GM19397 (cell line): ENCODE data around the gene ZNRF3.
"Not testable (repeated sequence)": the region's sequence is repeated elsewhere in the genome, so short reads cannot be mapped to it uniquely, and the experiment has no call there.

Experiments used
- ATAC-seq: cut with Tn5 transposase; IDR thresholded peaks from one replicate; pipeline ENCODE4 v1.9.1; 2021; ENCODE audit warnings: mild to moderate bottlenecking, moderate library complexity; ENCODE audit not compliant: unreplicated experiment

ZNRF3 gene

DNA sequence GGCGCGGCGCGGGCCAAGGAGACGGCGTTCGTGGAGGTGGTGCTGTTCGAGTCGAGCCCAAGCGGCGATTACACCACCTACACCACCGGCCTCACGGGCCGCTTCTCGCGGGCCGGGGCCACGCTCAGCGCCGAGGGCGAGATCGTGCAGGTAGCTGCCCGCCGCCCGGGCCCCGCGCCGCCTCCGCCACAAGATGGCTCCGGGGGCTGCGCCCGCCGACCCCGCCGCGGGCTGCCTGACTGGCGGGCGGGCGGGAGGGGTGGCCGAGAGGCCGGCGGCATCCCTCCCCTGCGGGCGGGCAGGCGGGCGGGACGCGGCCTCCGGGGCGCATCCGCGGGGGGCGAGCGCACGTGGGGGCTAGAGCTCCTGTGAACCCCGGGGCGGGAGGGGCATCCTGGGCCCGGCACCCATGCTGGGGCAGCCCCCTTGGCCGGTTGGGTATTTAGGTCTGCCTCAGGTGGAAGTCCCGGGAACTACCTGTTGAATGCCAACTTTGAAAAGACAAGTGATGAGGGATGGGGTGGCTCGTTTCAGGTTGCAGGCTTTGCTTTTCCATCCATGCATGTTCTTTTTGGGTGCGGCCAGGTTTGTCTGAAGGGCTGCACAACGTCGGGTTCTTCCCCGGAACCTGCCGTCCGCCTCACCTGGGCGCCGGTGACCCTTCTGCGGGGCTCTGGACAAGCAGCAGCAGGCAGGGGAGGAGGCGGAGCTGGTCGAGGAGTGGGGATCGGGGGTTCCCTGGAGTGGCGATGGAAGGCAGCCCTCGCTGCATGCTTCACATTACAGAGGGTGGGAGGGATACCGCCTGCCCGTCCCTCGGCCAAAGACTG is 760 bp downstream of the ZNRF3 start:
- no peak for ATAC-seq

- no peak for ATAC-seq
These were observed 1.5 kb downstream of the ZNRF3 start for GRCh38 chr22:28884747-28885350.

- no peak for ATAC-seq
These were observed 2.6 kb downstream of the ZNRF3 start for GRCh38 chr22:28885939-28886338.

- ATAC-seq: not testable (repeated sequence)
These were observed 3.3 kb downstream of the ZNRF3 start for GRCh38 chr22:28886679-28887078.

GRCh38 chr22:28887725-28888459 is 4.5 kb downstream of the ZNRF3 start:
- no peak for ATAC-seq

DNA sequence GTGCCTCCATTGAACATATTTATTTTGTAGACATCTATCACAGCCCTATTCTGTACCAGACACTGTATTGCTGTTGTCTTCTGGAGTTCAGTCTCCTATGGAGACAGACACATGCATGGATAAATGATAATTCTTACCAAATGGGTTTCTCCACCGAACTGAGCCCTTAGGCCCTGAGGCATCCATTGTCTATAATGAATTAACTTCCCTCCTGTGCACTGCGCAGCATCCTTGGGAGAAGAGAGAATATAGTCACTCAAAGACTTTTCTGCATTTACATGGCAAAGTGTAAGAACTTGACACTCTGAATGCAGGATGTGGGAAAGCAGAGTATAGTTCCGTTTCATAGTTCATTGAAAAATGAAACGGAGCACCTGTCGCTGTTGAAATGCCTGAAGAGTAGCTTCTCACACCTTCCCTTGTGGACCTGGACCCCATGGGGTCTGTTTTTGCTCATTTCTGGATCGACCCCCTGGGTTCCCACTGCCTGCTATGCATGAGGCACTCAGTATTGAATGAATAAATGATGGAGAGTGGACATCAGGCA is 6.2 kb downstream of the ZNRF3 start:
- no peak for ATAC-seq

DNA sequence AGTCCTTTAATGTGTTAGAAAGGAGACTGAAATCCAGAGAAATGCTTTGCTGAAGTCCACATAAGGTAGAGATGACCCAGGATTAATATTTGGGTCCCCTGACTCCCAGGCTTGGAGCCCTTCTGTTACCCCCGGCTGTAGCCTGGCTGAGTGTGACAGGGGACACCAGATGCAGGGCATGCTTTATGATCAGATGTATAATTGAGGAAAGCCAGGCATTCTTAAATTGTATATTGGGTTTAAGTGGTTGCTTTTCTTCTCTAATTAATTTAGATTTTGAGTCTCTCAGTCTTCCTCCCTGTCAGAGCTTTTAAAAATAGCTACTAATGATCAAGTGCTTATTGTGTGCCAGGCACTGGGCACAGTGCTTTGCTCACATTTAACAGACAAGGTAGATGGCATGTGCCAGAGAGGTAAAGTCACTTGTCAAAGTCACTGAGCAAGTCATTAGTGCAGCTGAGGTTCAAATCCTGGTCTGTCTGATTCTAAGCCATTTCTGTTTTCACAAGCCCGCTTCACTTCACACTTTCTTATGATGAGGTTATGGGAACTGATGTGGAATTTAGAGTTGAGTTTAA is 7.9 kb downstream of the ZNRF3 start:
- no peak for ATAC-seq

- no peak for ATAC-seq
These were observed 8.9 kb downstream of the ZNRF3 start for GRCh38 chr22:28892175-28892731.

- no peak for ATAC-seq
These were observed 10.4 kb downstream of the ZNRF3 start for GRCh38 chr22:28893810-28894209.

GRCh38 chr22:28894334-28894733 is 11.0 kb downstream of the ZNRF3 start:
- ATAC-seq: no peak

DNA sequence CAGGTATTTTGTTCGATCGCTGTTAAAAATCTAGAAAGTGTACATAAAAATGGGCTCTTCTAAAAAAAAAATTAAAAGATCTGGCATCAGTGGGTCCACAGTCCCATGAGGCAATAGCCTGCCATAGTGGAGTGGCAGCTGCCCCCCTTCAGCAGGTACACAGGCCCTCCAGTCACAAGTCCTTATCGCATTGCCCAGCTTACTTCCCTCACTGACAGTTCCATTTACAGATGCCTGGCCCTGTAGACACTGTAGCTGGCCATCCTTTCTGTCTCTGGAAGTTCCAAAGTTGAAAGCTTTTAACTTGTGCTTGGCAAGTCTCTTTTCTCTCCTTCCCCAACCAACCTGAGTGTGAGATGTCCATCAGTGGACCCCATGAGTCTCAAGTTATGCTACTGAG is 11.4 kb downstream of the ZNRF3 start:
- ATAC-seq: no peak

GRCh38 chr22:28896611-28897010 is 13.2 kb downstream of the ZNRF3 start:
- ATAC-seq: no peak

DNA sequence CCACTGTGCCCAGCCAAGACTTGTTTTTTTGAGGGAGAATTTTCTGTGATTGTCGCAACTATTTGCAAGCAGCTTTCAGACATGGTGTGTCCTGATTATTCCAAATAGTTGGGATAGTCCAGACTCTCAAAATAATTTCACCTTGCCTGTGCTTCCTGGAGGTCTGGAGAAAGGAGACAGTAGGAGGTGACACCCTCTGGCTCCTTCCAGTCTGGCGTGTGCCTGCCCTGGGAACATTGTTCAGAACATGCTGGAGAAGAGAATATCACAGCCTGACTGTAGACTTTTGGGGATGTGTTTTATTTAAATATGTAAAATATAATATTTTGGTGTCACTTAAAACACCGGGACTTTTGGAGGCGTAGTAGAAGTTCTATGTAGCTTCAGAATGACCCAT is 14.9 kb downstream of the ZNRF3 start:
- ATAC-seq: no peak

DNA sequence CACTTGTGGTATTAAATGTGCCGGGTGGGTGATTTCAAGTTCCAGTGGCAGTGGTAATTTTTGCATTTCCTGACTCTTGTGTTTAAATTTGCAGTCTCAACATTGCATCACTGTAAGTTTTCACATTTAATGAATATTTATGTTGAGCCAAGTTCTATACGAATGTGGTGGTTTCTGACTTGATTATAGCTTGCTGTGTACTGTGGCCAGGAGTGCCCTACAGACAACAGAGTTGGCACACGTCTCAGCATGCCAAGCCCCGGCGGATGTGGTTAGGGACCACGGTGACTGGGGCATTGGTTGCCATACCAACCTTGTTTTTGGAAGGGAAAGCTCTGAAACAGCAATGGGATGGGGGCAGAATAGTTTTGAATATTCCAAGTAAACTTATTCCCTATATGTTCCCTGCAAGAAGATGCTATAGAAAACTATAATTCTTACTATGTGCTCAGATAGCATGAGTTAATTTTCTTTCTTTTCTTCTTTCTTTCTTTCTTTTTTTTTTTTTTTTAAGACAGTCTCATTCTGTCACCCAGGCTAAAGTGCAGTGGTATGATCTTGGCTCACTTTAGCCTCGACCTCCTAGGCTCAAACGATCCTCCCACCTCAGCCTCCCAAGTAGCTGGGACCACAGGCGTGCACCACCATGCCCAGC is 16.0 kb downstream of the ZNRF3 start:
- ATAC-seq: no peak

DNA sequence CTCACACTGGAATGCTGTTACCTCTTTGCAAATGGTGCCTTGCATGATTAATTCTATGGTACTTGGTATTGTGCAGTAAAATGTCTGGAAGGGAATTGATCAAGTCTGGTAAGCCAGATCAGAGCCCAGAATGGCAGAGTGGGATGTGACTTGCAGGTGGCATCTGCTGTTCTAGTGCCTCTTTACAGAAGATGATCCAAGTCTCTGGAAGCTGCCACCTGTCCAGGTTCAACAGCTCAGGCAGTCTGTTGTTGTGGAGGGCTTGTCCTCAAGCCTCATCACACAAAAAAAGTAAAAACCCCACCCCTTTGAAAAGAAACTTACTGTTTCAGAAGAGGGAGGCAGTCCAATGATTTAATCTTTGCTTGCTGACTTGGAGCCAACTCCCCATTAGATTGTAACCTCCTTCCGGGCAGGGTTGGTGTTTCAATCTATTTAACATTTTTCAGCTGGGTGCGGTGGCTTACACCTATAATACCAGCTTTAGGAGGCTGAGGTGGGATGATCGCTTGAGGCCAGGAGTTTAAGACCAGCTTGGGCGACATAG is 17.1 kb downstream of the ZNRF3 start:
- no peak for ATAC-seq

- no peak for ATAC-seq
These were observed 19.1 kb downstream of the ZNRF3 start for GRCh38 chr22:28902490-28902889.

DNA sequence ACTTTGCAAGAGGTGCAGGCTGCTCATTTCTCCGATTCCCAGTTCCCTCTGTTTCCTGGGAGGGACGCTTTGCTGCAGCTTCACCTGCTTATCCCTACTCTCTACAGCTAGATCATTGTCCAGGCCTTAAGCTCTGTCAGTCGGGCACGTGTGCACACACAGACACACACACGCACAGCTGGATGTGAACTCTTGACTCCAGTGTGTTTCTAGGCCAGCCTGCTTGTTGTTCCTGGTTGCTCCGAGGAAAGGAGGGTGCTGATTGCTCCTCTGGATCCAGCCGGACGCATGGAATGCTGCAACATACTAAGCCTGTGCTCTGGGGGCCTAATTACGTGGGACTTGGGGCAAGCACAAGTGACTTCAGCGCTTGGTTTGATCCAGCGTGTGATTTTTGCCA is 19.7 kb downstream of the ZNRF3 start:
- ATAC-seq: no peak

GRCh38 chr22:28903729-28904128 is 20.4 kb downstream of the ZNRF3 start:
- no peak for ATAC-seq

DNA sequence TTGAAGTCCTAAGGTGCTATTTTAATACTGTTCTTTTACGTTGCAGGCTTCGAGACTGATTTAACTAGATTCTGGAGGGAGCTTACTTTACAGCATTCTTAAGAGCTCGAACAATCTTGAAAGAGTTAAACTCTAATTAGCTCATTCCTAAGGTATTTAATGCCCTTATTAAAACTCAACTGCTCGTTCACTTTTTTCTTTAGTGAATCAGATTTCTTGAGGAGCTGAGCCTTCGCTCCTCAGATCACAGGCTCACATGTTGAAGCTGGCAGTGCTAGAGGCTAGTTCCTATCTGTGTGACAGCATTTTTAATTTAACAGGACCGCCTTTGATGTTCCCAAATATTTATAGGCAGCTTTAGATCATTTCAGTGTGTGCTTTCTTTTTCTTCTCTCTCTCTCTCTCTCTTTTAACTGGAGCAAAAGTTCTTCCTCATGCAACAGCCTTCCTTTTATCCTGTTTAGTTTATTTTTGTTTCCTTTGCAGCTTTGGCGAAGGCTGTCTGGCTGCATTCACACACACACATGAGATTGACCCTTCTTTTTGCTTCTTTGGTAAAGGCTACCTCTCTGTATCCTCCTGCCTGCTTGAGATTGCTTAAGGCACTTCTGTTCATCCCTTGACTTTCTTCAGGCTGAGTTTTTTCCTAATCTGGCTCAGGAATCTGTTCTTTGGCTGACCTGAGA is 21.0 kb downstream of the ZNRF3 start:
- ATAC-seq: no peak
